ENCODE measurements around the gene RBM43. TPM values are rescaled to one million over a fixed set of nuclear protein-coding genes. Genes with fewer than 3 reads are reported as not detected.
A peak's percentile ranks its signal among the peaks of the same experiment; 100 is the strongest.
"Not testable (repeated sequence)": the region's sequence is repeated elsewhere in the genome, so short reads cannot be mapped to it uniquely, and the experiment has no call there.

Gene RBM43
- total RNA-seq, 1 donor from 2014 or later: 4.8 TPM

DNA sequence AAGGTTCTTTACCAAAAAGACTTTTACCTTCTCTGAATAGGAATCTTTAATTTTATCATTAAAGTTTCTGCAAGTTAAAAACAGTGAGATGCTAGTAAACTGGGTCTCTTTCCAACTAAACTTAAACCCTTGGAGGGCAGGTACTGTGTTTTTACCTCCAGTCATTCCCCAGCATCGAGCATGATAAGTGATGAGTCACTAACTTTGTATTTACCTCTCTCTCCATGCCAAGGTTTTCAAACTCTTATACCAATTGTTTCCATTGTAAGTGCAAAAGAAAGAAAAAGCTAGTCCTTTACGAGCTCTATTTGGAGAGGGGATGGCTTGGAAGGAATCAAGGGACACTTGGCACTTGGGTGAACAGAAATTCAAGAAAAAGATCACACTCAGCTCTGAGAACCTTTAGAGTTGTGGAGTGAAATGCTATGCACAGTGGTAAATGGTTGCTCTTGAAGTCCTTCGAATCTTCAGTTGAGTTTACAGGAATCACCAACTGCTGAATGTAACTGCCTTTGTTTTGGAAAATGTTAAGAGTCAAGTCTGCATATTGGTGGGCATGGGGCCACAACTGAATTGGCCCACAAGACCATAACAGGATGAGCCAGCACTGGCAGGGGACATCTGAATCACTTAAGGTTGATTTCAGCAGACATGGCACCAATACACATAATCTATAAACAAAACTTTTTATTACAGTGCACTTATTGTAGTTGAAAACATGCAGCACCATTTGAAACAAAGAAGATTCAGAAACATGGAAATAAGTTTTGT is 8.3 kb upstream of the RBM43 start:
- DNase-seq (ENCODE audit: low read depth): no peak

GRCh38 chr2:151268085-151268484 is 6.4 kb upstream of the RBM43 start:
- DNase-seq (ENCODE audit: low read depth): no peak

DNA sequence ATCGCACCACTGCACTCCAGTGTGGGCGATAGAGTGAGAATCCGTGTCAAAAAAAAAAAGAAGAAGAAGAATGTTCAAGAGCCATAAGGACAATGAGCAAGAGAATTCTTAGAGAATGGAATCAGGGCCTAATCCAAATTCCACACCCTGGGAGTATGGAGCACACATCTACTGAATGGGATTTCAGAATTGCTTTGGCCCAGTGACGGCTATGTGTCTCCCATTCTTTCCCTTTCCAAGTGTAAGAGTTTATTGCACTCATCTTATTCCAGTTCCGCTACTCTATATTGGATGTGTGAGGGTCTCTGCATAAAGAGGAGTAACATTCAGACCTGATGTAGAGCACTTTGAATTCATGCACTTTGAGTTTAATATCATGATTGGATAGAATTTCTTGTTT is 5.9 kb upstream of the RBM43 start:
- DNase-seq (ENCODE audit: low read depth): no peak

GRCh38 chr2:151265991-151266390 is 4.3 kb upstream of the RBM43 start:
- no peak for DNase-seq (ENCODE audit: low read depth)

DNA sequence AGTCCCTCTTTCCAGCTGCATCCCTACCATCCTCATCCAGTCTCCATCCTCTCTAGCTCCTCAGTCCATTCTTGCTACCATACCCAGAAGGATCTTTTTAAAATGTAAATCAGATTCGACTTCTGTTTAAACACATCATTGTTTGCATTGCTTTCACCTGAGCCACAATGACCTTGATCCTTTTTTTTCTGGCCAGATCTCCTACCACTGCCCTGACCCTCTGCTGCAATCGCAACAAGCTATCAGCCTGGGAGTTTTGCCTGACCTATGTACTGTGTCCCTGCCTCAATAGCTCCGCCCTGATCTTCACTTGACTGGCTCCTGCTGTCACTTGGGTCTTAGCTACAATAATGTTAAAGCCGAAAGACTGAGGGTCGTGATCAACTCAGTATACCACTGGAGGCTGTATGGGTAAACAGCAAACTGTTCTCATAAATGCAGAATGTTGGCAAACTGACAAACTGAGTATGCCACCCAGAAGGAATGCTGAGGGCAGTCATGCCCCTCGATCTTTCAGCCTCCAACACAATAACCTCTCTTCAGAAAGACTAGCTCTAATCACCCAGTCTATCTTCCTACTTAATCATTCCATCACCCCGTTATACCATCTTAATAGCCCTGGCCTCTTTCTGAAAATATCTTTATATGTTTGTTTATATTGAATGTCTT is 2.6 kb upstream of the RBM43 start:
- DNase-seq (ENCODE audit: low read depth): peak; percentile 46

DNA sequence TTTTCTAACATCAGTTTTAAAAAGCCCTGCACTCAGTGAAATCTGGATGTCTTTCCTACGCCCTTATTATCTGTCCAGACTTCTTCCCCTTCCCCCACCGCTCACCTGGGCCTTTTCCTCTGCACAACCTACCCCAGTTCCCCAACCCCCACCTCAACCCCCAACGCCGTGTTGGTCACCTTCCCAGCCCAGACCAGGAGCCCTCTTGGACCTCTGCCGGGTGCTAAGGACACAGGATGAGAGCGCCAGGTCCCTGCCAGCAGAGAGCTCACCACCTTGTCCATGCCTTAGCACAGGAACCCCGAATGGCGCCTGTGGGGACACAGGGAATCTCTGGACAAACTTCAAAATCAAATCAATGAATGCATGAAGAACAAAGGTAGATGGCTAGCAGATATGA is 966 bp upstream of the RBM43 start:
- DNase-seq (ENCODE audit: low read depth): no peak

DNA sequence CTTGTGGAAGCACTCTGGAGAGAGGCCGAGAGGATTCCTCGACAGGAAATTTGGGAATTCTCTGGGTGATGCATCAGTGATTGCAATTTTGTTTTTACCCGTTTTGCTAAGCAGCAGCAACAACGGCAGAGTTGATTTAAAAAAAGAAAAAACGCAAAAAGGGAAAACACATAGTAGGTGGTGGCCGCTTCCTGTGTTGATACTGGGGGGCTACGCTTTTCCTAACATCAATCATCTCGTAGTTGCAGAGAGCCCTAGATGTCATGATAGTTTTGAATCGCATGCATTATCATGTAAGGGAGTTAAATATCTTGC is 271 bp upstream of the RBM43 start:
- no peak for DNase-seq (ENCODE audit: low read depth)

GRCh38 chr2:151260573-151261230 is 961 bp downstream of the RBM43 start:
- no peak for DNase-seq (ENCODE audit: low read depth)

- peak; percentile 79 for DNase-seq (ENCODE audit: low read depth)
These were observed 3.5 kb downstream of the RBM43 start for GRCh38 chr2:151258121-151258520.

- no peak for DNase-seq (ENCODE audit: low read depth)
These were observed 9.0 kb downstream of the RBM43 start for GRCh38 chr2:151252646-151253045.

DNA sequence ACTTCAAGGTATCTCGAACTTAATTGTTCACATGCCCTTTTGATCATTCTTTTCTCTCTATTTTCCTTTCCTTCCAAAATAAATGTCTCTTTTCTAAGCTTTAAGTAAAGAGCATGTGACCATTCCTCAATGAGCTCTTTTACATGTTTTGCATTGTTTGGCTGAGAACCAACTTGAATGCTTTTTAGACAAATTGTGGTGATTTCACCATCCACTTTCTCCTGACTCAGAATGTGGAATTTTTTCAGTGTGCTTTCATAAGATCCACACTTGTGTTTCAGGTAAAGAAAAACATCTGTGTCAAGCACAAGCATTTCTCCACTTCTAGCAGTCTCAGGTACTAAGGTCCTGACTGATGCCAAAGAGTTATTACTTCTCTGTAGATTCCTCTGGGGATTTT is 10.7 kb downstream of the RBM43 start:
- DNase-seq (ENCODE audit: low read depth): no peak

- no peak for DNase-seq (ENCODE audit: low read depth)
These were observed 14.2 kb downstream of the RBM43 start for GRCh38 chr2:151247432-151247831.

GRCh38 chr2:151246152-151246551 is 15.5 kb downstream of the RBM43 start:
- no peak for DNase-seq (ENCODE audit: low read depth)

DNA sequence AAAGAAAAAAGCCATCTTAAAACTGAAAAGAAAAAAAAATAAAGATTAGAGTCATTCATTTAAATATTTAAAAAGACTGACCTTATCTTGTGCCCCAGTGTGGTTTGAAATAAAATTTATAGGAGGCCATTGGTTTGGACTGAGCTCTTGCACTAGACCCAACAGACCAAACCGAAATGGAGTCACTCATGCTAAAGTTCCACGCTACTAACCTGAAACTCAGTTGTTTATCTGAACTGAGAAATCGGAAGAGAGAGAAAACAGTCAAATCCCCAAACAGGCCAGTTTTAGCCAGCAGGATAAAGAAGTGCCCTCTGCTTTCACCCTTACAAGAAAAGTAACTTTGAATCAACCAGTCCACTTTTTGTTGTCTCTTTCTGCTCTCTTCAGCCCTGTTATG is 18.2 kb downstream of the RBM43 start:
- DNase-seq (ENCODE audit: low read depth): no peak

DNA sequence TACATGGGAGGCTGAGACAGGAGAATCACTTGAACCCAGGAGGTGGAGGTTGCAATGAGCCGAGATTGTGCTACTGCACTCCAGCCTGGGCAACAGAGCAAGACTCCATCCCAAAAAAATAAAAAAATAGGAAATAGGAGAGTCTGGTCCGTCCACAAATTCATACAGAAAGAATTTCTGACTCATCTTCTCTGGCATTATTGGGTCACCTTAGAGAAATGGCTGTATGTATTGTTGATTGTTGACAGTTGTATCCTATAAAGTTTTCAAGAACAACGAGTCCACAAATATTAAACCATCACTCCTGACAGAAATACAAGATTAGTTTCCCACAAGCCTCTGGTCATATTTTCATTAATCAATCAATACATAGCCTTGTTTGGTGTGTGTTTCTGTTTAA is 20.4 kb downstream of the RBM43 start:
- no peak for DNase-seq (ENCODE audit: low read depth)

- DNase-seq (ENCODE audit: low read depth): no peak
These were observed 21.2 kb downstream of the RBM43 start for GRCh38 chr2:151240433-151240832.

- no peak for DNase-seq (ENCODE audit: low read depth)
These were observed 22.0 kb downstream of the RBM43 start for GRCh38 chr2:151239624-151240023.

DNA sequence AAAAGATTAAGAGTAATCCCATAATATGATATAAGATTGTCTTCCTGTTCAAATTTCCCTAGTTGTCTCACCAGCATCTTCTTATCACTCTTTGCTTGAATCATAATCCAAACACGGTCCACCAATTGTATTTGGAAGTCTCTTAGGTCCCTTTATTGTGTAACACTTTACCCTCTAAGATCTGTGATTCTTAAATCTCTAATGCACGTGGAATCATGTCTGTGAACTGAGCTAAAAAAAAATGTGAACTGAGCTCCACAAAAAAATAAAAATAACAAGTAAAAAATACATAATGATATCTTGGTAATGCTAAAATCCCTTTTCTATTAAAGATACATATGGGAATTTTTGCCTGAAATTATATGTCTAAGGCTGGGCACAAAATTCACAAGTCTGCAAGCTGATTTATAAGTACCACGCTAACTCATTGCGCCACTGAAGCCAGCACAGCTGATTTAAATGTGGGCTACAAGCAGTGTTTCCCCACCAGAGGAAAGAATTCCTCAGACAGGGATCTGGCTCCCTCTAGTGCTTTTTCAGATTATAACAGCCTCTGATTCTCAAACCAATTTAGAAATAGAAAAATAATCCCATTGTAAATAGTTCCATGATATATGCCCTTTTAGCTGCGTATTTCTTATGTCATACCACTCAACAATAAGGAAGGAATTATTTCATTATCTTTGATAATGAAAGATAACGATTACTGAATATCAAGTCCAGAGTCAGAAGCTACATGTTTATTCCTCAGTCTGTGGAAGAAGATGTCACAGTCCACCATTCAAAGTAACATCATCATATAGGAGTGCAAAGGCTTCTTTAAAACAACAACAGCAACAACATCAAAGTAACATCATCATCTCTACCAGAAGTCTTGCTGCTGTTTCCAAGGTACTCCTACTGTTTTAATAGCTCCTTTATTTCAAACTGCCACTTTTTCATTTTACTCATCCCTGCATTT is 22.9 kb downstream of the RBM43 start:
- DNase-seq (ENCODE audit: low read depth): peak; percentile 78

GRCh38 chr2:151237422-151238025 is 24.1 kb downstream of the RBM43 start:
- no peak for DNase-seq (ENCODE audit: low read depth)

DNA sequence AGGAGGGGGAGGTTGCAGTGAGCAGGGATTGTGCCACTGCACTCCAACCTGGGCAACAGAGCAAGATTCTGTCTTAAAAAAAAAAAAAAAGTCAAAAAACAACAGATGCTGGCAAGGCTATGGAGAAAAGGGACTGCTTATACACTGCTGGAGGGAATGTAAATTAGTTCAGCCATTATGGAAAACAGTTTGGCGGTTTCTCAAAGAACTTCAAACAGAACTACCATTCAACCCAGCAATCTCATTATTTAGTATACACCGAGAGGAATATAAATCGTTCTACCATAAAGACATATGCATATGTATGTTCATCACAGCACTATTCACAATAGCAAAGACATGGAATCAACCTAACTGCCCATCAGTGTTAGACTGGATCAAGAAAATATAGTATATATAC is 27.9 kb downstream of the RBM43 start:
- not testable (repeated sequence) for DNase-seq (ENCODE audit: low read depth)

- DNase-seq (ENCODE audit: low read depth): not testable (repeated sequence)
These were observed 28.4 kb downstream of the RBM43 start for GRCh38 chr2:151233288-151233687.
